Motor neuron (in vitro differentiated cells): ENCODE measurements around the gene NOC4L. TPM values are rescaled to one million over a fixed set of nuclear protein-coding genes. Genes with fewer than 3 reads are reported as not detected.

Experiments used
- ATAC-seq, 8 experiments: fragments of 200-7000 bp; cut with Tn5 transposase; replicated peaks in 6 of 8; 2 replicates each; pipeline ENCODE4 v1.8.0; 2021; ENCODE audit warnings: mild to moderate bottlenecking in 8 of 8, moderate library complexity in 8 of 8
- H3K27ac ChIP-seq, 2 donors: fragments of 250-450 bp; sonication (Bioruptor Pico); 2 replicates each; pipeline ENCODE4 v1.9.0; 2021; ENCODE audit warnings: antibody characterized with exemption in 2 of 2, mild to moderate bottlenecking in 2 of 2, moderate library complexity in 1 of 2
- H3K4me1 ChIP-seq, 2 donors: fragments of 250-450 bp; sonication (Bioruptor Pico); replicated peaks in 1 of 2; 2 replicates each; pipeline ENCODE4 v1.6.1; 2021; ENCODE audit warnings: antibody characterized with exemption in 2 of 2, mild to moderate bottlenecking in 2 of 2, moderate library complexity in 1 of 2
- H3K4me3 ChIP-seq, 5 donors: fragments of 250-450 bp; sonication (Bioruptor Pico); 2 replicates each; pipeline ENCODE4 v1.9.0; 2021; ENCODE audit warnings: antibody characterized with exemption in 5 of 5, mild to moderate bottlenecking in 5 of 5, moderate library complexity in 4 of 5
- WGBS, 10 experiments: fragments of 450-650 bp; shearing (Covaris generic); methylation state at CpG; one replicate each; pipeline ENCODE4 v1.0.0; 2022; 5-methylcytosine and 5-hydroxymethylcytosine counted together
- in situ Hi-C, 9 experiments: fragments of 400-800 bp; cut with MboI; loops; one replicate each; pipeline ENCODE4 v1.15.0; 2021; ENCODE audit warnings: low sequenced_read_pairs in 9 of 9, low pct_unique_long_range_greater_than_20kb in 2 of 9; ENCODE audit not compliant: unreplicated experiment in 9 of 9
- total RNA-seq, 8 experiments: library from RNA; unstranded; fragments of 300-600 nt; gene quantifications; 2 replicates each; pipeline versions ENCODE4 v1.2.3 to v1.2.4, GENCODE V29; 2022

NOC4L gene
- total RNA-seq, 8 experiments from 2014 or later = 7.7 to 29.0 (median 16.1) TPM

GRCh38 chr12:132150780-132151144 is 6.5 kb downstream of the NOC4L start:
- Histone ChIP-seq H3K27ac (no peak overlapping the region), H3K4me1 (peaks cover 0 to 3% of the 10 kb centered on the region in 2 donors), H3K4me3 (no peak overlapping the region)
- in situ Hi-C loops = loop anchor here in 1 of 9 experiments (25.0 kb wide), 2 partner anchors 262 to 462 kb away; partner anchors contain the start of genes LRCOL1 and P2RX2
- no peak for ATAC-seq
- WGBS, 10 experiments = no CpG with 5 or more reads among the region's 6 CpGs

- H3K4me1 ChIP-seq = peaks cover 0 to 3% of the 10 kb centered on the region in 2 donors
- no peak overlapping the region for H3K27ac ChIP-seq
- in situ Hi-C loops = loop anchor here in 1 of 9 experiments (25.0 kb wide), 2 partner anchors 261 to 461 kb away; partner anchors contain the start of genes LRCOL1 and P2RX2
- WGBS, 10 experiments = 70 to 100% methylated on average over 1 to 2 of the region's 36 CpGs; no CpG with 5 or more reads in 8 of the 10 experiments
- no peak for ATAC-seq
- no peak overlapping the region for H3K4me3 ChIP-seq
Measured at GRCh38 chr12:132151145-132151765, 7.0 kb downstream of the NOC4L start.

GRCh38 chr12:132151766-132152410 is 7.6 kb downstream of the NOC4L start:
- in situ Hi-C loops = loop anchor here in 1 of 9 experiments (25.0 kb wide), 2 partner anchors 260 to 460 kb away; partner anchors contain the start of genes LRCOL1 and P2RX2
- H3K4me1 ChIP-seq = peaks cover 0 to 3% of the 10 kb centered on the region in 2 donors
- no peak for ATAC-seq
- WGBS, 10 experiments = 100% methylated on average over 2 of the region's 32 CpGs; no CpG with 5 or more reads in 9 of the 10 experiments
- no peak overlapping the region for H3K4me3 ChIP-seq
- no peak overlapping the region for H3K27ac ChIP-seq

GRCh38 chr12:132152411-132152821 is 8.2 kb downstream of the NOC4L start:
- in situ Hi-C loops = loop anchor here in 1 of 9 experiments (25.0 kb wide), 2 partner anchors 260 to 460 kb away; partner anchors contain the start of genes LRCOL1 and P2RX2
- Histone ChIP-seq H3K4me3 (no peak overlapping the region), H3K4me1 (peaks cover 0 to 3% of the 10 kb centered on the region in 2 donors), H3K27ac (no peak overlapping the region)
- no peak for ATAC-seq
- WGBS, 10 experiments = 72% methylated on average over 2 of the region's 9 CpGs; no CpG with 5 or more reads in 9 of the 10 experiments

GRCh38 chr12:132152953-132153352 is 8.7 kb downstream of the NOC4L start:
- WGBS, 10 experiments = 96 to 100% (median 100%) methylated on average over 1 to 8 of the region's 20 CpGs; no CpG with 5 or more reads in 6 of the 10 experiments
- Histone ChIP-seq H3K27ac (no peak overlapping the region), H3K4me3 (no peak overlapping the region), H3K4me1 (peaks cover 0 to 3% of the 10 kb centered on the region in 2 donors)
- no peak for ATAC-seq
- in situ Hi-C loops = loop anchor here in 1 of 9 experiments (25.0 kb wide), 2 partner anchors 259 to 459 kb away; partner anchors contain the start of genes LRCOL1 and P2RX2

GRCh38 chr12:132153501-132154340 is 9.5 kb downstream of the NOC4L start:
- WGBS, 10 experiments = 10 to 48% (median 30%) methylated on average over 1 to 5 of the region's 41 CpGs; no CpG with 5 or more reads in 6 of the 10 experiments
- no peak overlapping the region for H3K27ac ChIP-seq
- in situ Hi-C loops = loop anchor here in 1 of 9 experiments (25.0 kb wide), 2 partner anchors 259 to 459 kb away; partner anchors contain the start of genes LRCOL1 and P2RX2
- no peak overlapping the region for H3K4me3 ChIP-seq
- peak; percentile 91 to 99 (median 96) for ATAC-seq
- peaks cover 0 to 3% of the 10 kb centered on the region in 2 donors for H3K4me1 ChIP-seq

GRCh38 chr12:132154341-132154761 is 10.1 kb downstream of the NOC4L start:
- no peak overlapping the region for H3K4me3 ChIP-seq
- H3K27ac ChIP-seq = no peak overlapping the region
- H3K4me1 ChIP-seq = peaks cover 0 to 3% of the 10 kb centered on the region in 2 donors
- in situ Hi-C loops = loop anchor here in 1 of 9 experiments (25.0 kb wide), 2 partner anchors 258 to 458 kb away; partner anchors contain the start of genes LRCOL1 and P2RX2
- ATAC-seq = no peak
- WGBS, 10 experiments = 41 to 90% (median 59%) methylated on average over 2 to 7 of the region's 21 CpGs; no CpG with 5 or more reads in 6 of the 10 experiments

GRCh38 chr12:132154941-132155770 is 10.9 kb downstream of the NOC4L start:
- no peak overlapping the region for H3K27ac ChIP-seq
- H3K4me1 ChIP-seq = peaks cover 0 to 3% of the 10 kb centered on the region in 2 donors
- no peak for ATAC-seq
- H3K4me3 ChIP-seq = no peak overlapping the region
- in situ Hi-C loops = loop anchor here in 1 of 9 experiments (25.0 kb wide), 2 partner anchors 257 to 457 kb away; partner anchors contain the start of genes LRCOL1 and P2RX2
- WGBS, 10 experiments = 30 to 100% (median 93%) methylated on average over 1 to 14 of the region's 51 CpGs; no CpG with 5 or more reads in 3 of the 10 experiments

GRCh38 chr12:132155771-132156572 is 11.7 kb downstream of the NOC4L start:
- in situ Hi-C loops = loop anchor here in 1 of 9 experiments (25.0 kb wide), 2 partner anchors 256 to 456 kb away; partner anchors contain the start of genes LRCOL1 and P2RX2
- no peak for ATAC-seq
- Histone ChIP-seq H3K27ac (no peak overlapping the region), H3K4me1 (peaks cover 0 to 3% of the 10 kb centered on the region in 2 donors), H3K4me3 (no peak overlapping the region)
- 87 to 100% (median 100%) methylated on average over 1 to 5 of the region's 10 CpGs; no CpG with 5 or more reads in 3 of the 10 experiments for WGBS, 10 experiments

GRCh38 chr12:132156573-132157325 is 12.5 kb downstream of the NOC4L start:
- Histone ChIP-seq H3K4me1 (peaks cover 0 to 3% of the 10 kb centered on the region in 2 donors), H3K27ac (no peak overlapping the region), H3K4me3 (no peak overlapping the region)
- 20 to 100% (median 88%) methylated on average over 1 to 5 of the region's 8 CpGs; no CpG with 5 or more reads in 1 of the 10 experiments for WGBS, 10 experiments
- ATAC-seq = no peak
- in situ Hi-C loops = loop anchor here in 1 of 9 experiments (25.0 kb wide), 2 partner anchors 256 to 456 kb away; partner anchors contain the start of genes LRCOL1 and P2RX2
